Heart right ventricle (tissue), 16 donors: ENCODE data around the gene IDE. TPM values are rescaled to one million over a fixed set of nuclear protein-coding genes. Genes with fewer than 3 reads are reported as not detected.

Source experiments
- ATAC-seq, 8 donors: fragments of 200-7000 bp; cut with Tn5 transposase; one replicate each; pipeline ENCODE4 v1.9.1; 2020; ENCODE audit warnings: mild to moderate bottlenecking in 8 of 8, moderate library complexity in 8 of 8, moderate number of reproducible peaks in 1 of 8
- DNase-seq, 2 donors: peaks; one replicate each; pipeline ENCODE4 v3.0.0-alpha.2; 2020
- H3K27ac ChIP-seq, 10 donors: fragments of 200-600 bp; sonication (generic) in 2 of 10; one replicate each; pipeline versions ENCODE4 v1.5.0 to v1.8.0; 2020 to 2022; ENCODE audit warnings: mild to moderate bottlenecking in 3 of 10
- H3K27me3 ChIP-seq, 7 donors: fragments of 200-600 bp; one replicate each; pipeline ENCODE4 v1.8.0; 2021 to 2022; ENCODE audit warnings: mild to moderate bottlenecking in 2 of 7
- H3K36me3 ChIP-seq, 9 donors: fragments of 200-600 bp; sonication (generic) in 1 of 9; one replicate each; pipeline versions ENCODE4 v1.5.0 to v1.8.0; 2020 to 2022; ENCODE audit warnings: mild to moderate bottlenecking in 2 of 9
- H3K4me1 ChIP-seq, 9 donors: fragments of 200-600 bp; sonication (generic) in 1 of 9; one replicate each; pipeline versions ENCODE4 v1.5.0 to v1.8.0; 2020 to 2022; ENCODE audit warnings: mild to moderate bottlenecking in 4 of 9
- H3K4me3 ChIP-seq, 10 donors: fragments of 200-600 bp; sonication (generic) in 2 of 10; one replicate each; pipeline versions ENCODE4 v1.5.0 to v1.8.0; 2020 to 2022; ENCODE audit warnings: mild to moderate bottlenecking in 7 of 10, moderate library complexity in 2 of 10
- H3K9me3 ChIP-seq, 11 donors: fragments of 200-600 bp in 10 of 11; sonication (generic) in 2 of 11; one replicate each; pipeline versions ENCODE4 v1.5.0 to v1.8.0; 2013 to 2022; ENCODE audit warnings: mild to moderate bottlenecking in 2 of 11, control low read depth in 1 of 11, moderate library complexity in 1 of 11
- CTCF ChIP-seq, 9 donors: fragments of 200-600 bp; sonication (generic) in 2 of 9; IDR thresholded peaks; one replicate each; pipeline versions ENCODE4 v1.5.0 to v1.8.0; 2021 to 2022; ENCODE audit warnings: antibody characterized with exemption in 9 of 9, mild to moderate bottlenecking in 5 of 9, moderate library complexity in 1 of 9
- WGBS, 2 donors: extraction: QIAGEN DNeasy Blood & Tissue Kit; methylation state at CpG; one replicate each; pipeline ENCODE4 v1.1.7; 2013; ENCODE audit warnings: inconsistent platforms in 1 of 2; 5-methylcytosine and 5-hydroxymethylcytosine counted together
- intact Hi-C, 10 donors: fragments of 100-400 bp; cut with DNase I; formaldehyde crosslinking; loops; one replicate each; pipeline versions ENCODE4 v1.11.1 to v1.14.2; 2022
- polyA plus RNA-seq, 2 donors: library from polyadenylated mRNA; stranded (reverse); fragments of 200-250 nt; gene quantifications; one replicate each; pipeline ENCODE4 v1.2.3, GENCODE V29; 2013
- total RNA-seq, 10 donors: library from RNA; stranded (reverse); fragmentation: NEBNext Ultra II Directional in 3 of 10; extraction: Animal tissue kit (Norgen Biotek cat#: 25700) in 3 of 10; gene quantifications; one replicate each; pipeline versions ENCODE4 v1.2.1 to v1.2.4, GENCODE V29; 2021 to 2023
- donor health status: Arrhythmogenic right ventricular cardiomyopathy.
- donor health status: ischemic (EF 13 %, LVEDD 7.1; RV severe dilation, severe dysfunction).
- donor health status: healthy with polysubstance abuse.
- donor health status: DM: no; HTN: yes; CAD: no.
- donor health status: DM: no; HTN: no; CAD: no.
- donor health status: ischemic (EF 25% LVEDD 6.9; RV normal size, moderate dysfunction).
- donor health status: ischemic (EF 25% LVEDD 5.7; RV mildly dilated, moderate dysfunction).
- donor health status: healthy.
- donor health status: DM: yes; HTN: yes; CAD: no.
- donor health status: Ischemic cardiomyopathy.
- donor health status: ischemic (EF 35%, LVEDD 5.7; RV mildly dilated, moderate dysfunction).
- donor health status: nonischemic (EF 11% LVEDD 7.7; RV severe dilation, severe dysfunction).
- donor health status: DM: yes; HTN: yes; CAD: no.
- donor health status: PGD.
- donor health status: ischemic (EF 29% LVEDD 5.4; RV normal size, mild dysfunction).
- donor health status: nonischemic (EF 23%, LVEDD 6.1; RV moderate dilation, normal function).

Gene IDE
- total and polyA plus RNA-seq, 12 donors, result 11.0 to 58.5 (median 45.7) TPM

GRCh38 chr10:92598321-92598720 is 24.4 kb upstream of the IDE start:
- intact Hi-C loops, result loop anchor here in 4 of 10 donors (5.0 to 10.0 kb wide), 4 partner anchors 84 to 286 kb away; partner anchors contain the start of gene EXOC6 (in 1 of the 4)
- Histone ChIP-seq H3K27ac (no peak overlapping the region), H3K36me3 (no peaks in the 10 kb centered on the region), H3K4me3 (no peak overlapping the region), H3K9me3 (no peaks in the 10 kb centered on the region), H3K27me3 (no peaks in the 10 kb centered on the region), H3K4me1 (peaks cover 0 to 31% (median 4%) of the 10 kb centered on the region in 9 donors)
- TF ChIP-seq CTCF (IDR thresholded peaks at IDR 0.05), result no peak
- DNase-seq, result no peak
- ATAC-seq, result no peak
- WGBS, 2 donors, result 87 to 94% methylated on average over 1 of the region's 1 CpG

GRCh38 chr10:92595505-92595904 is 21.6 kb upstream of the IDE start:
- 88 to 97% methylated on average over 2 of the region's 2 CpGs for WGBS, 2 donors
- no peak overlapping the region for H3K4me3 ChIP-seq
- no peaks in the 10 kb centered on the region for H3K9me3 ChIP-seq
- no peak for TF ChIP-seq CTCF (IDR thresholded peaks at IDR 0.05)
- no peaks in the 10 kb centered on the region for H3K36me3 ChIP-seq
- H3K27ac ChIP-seq, result no peak overlapping the region
- ATAC-seq (no peak), DNase-seq (no peak)
- peaks cover 0 to 47% (median 16%) of the 10 kb centered on the region in 9 donors for H3K4me1 ChIP-seq
- intact Hi-C loops, result loop anchor here in 4 of 10 donors (5.0 to 10.0 kb wide), 4 partner anchors 87 to 289 kb away; partner anchors contain the start of gene EXOC6 (in 1 of the 4)
- H3K27me3 ChIP-seq, result no peaks in the 10 kb centered on the region

- H3K36me3 ChIP-seq, result no peaks in the 10 kb centered on the region
- no peaks in the 10 kb centered on the region for H3K9me3 ChIP-seq
- DNase-seq, result no peak
- H3K27ac ChIP-seq, result peak overlapping the region in 1 of 10 donors; percentile 96
- no peak for ATAC-seq
- intact Hi-C loops, result loop anchor here in 3 of 10 donors (10.0 kb wide), 3 partner anchors 251 to 291 kb away; partner anchors contain the start of gene EXOC6 (in 1 of the 3)
- TF ChIP-seq CTCF (IDR thresholded peaks at IDR 0.05), result no peak
- no peaks in the 10 kb centered on the region for H3K27me3 ChIP-seq
- 10 to 12% methylated on average over 9 of the region's 9 CpGs for WGBS, 2 donors
- peaks cover 0 to 49% (median 16%) of the 10 kb centered on the region in 9 donors for H3K4me1 ChIP-seq
- peak overlapping the region; percentile 54 to 99 (median 71) for H3K4me3 ChIP-seq
Observed at GRCh38 chr10:92593619-92594588, 20.0 kb upstream of the IDE start.

GRCh38 chr10:92592761-92593618 is 19.1 kb upstream of the IDE start, which contains the start of gene KIF11:
Gene KIF11 (plus strand): TSS chr10:92593130. CDS start chr10:92593376, 246 bp downstream.
- peak; percentile 97 for DNase-seq
- no peaks in the 10 kb centered on the region for H3K27me3 ChIP-seq
- ATAC-seq, result peak; percentile 95 to 97 (median 96)
- H3K36me3 ChIP-seq, result no peaks in the 10 kb centered on the region
- peaks cover 0 to 49% (median 16%) of the 10 kb centered on the region in 9 donors for H3K4me1 ChIP-seq
- TF ChIP-seq CTCF (IDR thresholded peaks at IDR 0.05), result peak in 1 of 9 donors; percentile 9
- H3K4me3 ChIP-seq, result peak within 1 kb of the TSS; percentile 54 to 99 (median 71)
- peak within 1 kb of the TSS; percentile 76 to 98 (median 94) for H3K27ac ChIP-seq
- intact Hi-C loops, result loop anchor here in 3 of 10 donors (10.0 kb wide), 3 partner anchors 252 to 292 kb away; partner anchors contain the start of gene EXOC6 (in 1 of the 3)
- no peaks in the 10 kb centered on the region for H3K9me3 ChIP-seq
- WGBS, 2 donors, result 0% methylated on average over 61 of the region's 61 CpGs
